GM19238 (cell line): ENCODE measurements around the gene ALOX12.
"Not testable (repeated sequence)": the region's sequence is repeated elsewhere in the genome, so short reads cannot be mapped to it uniquely, and the experiment has no call there.

Experiments
- DNase-seq: peaks from one replicate; pipeline ENCODE4 v3.0.0; 2011; ENCODE audit warnings: low spot score; ENCODE audit not compliant: insufficient read length

ALOX12 gene, protein sequence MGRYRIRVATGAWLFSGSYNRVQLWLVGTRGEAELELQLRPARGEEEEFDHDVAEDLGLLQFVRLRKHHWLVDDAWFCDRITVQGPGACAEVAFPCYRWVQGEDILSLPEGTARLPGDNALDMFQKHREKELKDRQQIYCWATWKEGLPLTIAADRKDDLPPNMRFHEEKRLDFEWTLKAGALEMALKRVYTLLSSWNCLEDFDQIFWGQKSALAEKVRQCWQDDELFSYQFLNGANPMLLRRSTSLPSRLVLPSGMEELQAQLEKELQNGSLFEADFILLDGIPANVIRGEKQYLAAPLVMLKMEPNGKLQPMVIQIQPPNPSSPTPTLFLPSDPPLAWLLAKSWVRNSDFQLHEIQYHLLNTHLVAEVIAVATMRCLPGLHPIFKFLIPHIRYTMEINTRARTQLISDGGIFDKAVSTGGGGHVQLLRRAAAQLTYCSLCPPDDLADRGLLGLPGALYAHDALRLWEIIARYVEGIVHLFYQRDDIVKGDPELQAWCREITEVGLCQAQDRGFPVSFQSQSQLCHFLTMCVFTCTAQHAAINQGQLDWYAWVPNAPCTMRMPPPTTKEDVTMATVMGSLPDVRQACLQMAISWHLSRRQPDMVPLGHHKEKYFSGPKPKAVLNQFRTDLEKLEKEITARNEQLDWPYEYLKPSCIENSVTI

DNA sequence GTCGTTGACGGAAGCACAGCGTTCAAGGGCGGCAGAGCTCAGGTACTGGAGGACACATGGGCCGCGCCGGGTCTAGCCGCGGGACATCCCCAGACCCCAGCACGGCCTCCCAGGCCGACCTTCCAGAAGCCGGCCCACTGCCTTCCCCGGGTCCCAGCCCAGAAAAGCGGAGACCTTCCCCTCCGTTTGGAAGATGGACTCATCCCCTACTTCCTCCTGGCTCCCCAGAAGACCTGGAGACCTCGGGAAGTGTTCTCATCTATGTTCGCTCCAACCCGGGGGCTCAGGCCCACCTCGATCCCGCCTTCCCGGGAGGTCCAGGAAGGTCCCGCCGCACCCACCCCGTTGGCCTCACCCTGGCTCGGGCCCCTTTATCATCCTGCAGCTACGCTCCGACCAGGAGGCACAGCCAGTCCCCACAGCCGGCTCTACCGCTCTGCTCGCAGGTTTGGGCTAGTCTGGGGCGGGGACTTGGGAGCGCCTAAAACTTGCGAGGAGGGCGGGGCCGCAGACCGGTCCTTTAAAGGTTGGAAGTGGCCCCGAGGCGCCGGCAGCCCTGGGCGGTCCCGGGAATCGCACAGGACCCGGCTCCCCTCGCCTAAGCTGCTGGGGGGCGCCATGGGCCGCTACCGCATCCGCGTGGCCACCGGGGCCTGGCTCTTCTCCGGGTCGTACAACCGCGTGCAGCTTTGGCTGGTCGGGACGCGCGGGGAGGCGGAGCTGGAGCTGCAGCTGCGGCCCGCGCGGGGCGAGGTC is at the start of gene ALOX12:
TSS of gene ALOX12 (plus strand) at position 550 of the 756 bp plus-strand sequence. CDS start at position 619, 69 bp downstream.
- no peak for DNase-seq

DNA sequence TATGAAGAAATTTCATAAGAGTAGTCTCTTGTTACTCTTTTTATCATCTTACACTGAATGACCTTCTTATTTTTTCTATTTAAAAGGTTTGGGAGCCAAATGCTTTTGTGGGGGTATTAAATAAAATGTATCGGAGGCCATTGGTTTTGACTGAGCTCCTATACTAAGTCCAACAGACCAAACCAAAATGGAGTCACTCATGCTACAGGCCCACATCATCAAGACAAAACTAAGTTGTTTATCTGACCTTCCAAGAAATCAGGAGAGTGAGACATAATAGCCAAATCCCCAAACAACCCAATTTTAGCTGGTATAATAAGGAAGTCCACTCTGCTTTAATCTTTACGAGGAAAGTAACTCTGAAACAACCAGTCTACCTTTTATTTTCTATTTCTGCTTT is 48.1 kb upstream of the ALOX12 start:
- DNase-seq, result no peak

DNA sequence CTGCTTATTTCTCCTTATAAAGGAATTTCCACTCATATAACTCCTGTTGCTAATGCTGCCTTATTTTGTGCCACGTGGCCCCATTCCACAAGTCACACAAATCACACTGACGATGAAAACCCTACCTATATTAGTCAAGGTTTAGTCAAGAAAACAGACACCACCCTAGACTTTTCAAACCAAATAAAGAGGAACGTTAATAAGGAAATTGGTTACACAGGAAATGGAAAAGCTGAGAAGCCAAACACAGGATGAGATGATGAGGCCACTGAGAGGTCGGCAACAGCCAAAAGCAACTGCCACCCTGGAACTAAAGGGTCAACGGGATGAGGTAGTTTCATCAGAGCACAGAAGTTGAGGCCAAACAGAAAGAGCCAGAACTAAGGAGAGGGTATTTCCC is 47.3 kb upstream of the ALOX12 start:
- DNase-seq, result no peak

DNA sequence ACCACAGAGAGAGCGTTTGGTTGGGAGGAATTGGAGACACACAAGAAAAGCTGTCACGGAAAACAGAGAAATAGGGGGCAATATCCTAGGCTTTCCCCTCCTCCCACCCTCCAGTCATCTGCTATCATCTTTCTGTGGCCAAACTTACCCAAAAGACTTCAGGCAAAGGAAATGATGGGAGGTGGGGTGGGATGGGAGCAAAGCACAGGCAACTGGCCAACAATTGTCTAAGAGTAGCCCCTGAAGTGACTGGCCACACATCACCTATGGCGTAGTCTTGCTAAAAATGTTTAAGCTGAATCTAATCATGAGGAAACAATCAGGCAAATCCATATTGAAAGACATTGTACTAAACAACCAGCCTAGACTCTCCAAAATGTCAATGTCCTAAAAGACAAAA is 46.9 kb upstream of the ALOX12 start:
- DNase-seq, result no peak

DNA sequence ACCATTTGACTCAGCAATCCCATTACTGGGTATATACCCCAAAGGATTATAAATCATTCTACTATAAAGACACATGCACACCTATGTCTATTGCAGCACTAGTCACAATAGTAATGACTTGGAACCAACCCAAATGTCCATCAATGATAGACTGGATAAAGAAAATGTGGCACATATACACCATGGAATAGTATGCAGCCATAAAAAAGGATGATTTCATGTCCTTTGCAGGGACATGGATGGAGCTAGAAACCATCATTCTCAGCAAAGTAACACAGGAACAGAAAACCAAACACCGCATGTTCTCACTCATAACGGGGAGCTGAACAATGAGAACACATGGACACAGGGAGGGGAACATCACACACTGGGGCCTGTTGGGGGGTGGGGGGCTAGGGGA is 44.9 kb upstream of the ALOX12 start:
- not testable (repeated sequence) for DNase-seq

DNA sequence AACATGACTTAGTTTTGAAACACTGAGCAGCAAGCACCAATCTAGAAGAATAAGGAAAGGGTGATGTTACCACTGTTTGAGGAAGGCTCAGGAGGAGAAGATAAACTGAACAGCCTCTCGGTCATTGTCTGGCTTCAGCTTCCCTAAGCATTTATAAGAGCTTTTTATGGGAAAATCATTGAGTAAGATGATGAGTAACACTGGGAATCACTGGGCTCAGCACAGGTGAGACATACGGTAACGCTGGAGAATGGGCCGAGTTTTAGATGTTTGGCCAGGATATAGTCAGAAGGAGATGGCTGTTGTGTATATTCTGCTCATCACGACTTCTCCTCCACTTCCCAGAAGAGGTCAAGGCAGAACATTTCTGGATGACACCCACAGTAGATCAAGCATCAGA is 42.2 kb upstream of the ALOX12 start:
- no peak for DNase-seq

DNA sequence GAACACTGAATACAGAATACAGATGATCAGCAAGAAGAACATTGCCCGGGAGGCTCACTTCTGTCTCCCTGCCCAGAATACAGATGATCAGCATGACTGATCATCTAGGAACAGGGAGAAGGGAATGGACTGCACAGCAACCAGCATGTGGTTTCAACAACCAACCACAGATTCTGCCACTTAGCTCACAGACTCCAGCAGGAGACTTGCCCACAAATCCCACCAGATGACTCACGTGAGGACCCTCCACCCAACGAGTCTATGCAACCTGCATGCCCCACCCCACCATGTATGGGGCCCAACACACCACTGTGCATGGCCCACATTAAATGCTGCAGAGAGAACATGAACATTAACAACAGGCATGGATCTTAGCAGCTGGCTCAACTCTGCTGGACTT is 36.1 kb upstream of the ALOX12 start:
- DNase-seq, result no peak

DNA sequence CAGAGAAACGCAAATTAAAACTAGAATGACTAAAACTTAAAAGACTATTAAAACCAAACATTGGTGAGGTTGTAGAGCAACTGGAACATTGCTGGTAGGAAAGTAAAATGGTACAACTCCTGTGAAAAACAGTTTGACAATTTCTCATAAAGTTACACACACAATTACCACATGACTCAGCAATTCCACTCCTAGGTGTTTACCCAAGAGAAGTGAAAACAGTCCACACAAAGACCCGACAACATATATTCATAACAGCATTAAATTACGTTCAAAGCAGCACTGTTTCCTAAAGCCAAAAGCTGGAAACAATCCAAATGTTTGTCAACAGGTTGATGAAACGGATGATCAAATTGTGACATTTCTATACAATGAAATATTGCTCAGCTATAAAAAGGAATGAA is 26.5 kb upstream of the ALOX12 start:
- DNase-seq, result no peak

DNA sequence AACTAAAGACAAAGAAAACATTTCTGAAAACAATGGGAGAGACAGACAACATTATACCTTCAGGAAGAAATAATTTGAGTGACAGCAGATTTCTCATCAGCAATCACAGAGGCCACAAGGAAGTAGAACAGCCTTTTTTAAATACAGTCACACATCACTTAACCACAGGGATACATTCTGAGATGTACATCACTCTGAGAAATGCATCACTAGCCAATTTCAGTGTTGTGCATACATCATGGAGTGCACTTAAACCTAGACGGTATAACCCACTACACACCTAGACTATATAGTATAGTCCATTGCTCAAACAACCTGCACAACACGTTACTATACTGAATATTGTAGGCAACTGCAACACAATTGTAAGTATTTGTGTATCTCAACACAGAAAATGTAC is 24.9 kb upstream of the ALOX12 start:
- DNase-seq, result no peak

DNA sequence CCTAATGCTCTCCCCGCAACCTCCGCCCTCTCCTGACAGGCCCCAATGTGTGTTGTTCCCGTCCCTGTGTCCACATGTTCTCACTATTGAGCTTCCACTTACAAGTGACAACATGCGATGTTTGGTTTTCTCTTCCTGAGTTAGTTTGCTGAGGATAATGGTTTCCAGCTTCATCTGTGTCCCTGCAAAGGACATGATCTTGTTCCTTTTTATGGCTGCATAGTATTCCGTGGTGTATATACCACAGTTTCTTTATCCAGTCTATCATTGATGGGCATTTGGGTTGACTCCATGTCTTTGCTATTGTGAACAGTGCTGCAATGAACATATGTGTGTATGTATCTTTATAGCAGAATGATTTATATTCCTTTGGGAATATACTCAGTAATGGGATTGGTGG is 16.4 kb upstream of the ALOX12 start:
- not testable (repeated sequence) for DNase-seq

DNA sequence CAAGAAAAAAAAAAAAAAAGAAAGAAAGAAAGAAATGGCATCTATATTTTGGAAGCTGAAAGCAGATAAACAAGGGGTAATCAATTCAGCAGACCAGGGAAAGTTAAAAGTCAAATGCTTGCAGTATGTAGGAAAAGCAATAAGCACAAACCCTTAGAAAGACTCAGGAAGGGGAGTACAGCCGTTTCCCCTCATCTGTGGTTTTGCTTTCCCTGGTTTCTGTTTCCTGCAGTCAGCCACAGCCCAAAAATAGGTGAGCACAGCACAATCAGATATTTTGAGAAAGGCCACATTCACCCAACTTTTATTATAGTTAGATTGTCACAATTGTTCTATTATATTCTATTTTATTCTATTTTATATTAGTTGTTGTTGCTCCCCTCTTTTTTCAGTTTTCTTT is 14.4 kb upstream of the ALOX12 start:
- no peak for DNase-seq

DNA sequence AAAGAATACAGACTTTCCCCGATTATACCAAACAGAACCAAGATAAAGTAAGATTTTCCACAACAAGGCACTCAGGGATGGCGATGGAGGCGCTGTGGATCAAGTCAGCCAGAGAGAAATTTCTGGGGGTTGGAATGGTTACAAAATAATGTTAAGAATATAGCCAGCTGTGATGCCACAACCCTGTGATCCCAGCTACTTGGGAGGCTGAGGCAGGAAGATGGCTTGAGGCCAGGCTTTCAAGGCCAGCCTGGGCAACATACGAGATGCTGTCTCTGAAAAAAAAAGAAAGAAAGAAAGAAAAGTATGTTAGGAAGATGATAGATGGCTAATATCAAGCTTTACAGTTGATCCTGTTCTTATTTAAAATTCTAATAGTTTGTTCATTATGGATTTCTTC is 10.6 kb upstream of the ALOX12 start:
- DNase-seq, result no peak

DNA sequence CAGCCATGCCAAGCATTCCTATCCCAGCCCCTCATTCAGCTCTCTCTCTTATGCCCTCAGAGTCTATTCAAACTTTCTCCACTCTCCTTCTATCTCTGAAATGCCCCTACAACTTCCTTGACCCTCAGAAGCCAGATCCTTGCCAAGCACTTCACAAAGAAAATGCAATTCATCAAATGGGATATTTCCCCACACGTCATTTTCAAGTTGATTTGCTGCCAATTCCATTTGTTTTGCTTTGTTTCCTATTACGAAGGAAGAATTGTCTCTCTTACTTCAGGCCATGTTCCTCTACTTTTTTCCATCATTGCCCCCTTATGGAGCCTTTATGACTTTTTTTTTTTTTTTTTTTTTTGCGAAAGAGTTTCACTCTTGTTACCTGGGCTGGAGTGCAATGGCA is 9.2 kb upstream of the ALOX12 start:
- no peak for DNase-seq

DNA sequence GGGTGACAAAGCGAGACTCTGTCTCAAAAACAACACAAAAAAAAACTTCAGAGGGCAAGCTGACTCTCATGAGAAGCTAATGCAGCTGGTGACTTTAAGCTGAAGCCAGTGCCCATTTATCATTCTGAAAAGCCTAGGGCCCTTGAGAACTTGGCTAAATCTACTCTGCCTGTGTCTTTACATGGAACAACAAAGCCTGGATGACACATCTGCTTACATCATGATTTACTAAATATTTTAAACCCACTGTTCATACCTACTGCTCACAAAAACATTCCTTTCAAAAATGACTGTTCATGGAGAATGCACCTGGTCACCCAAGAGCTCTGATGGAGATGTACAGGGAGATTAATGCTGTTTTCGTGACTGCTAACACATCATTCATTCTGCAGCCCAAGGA is 6.1 kb upstream of the ALOX12 start:
- no peak for DNase-seq

DNA sequence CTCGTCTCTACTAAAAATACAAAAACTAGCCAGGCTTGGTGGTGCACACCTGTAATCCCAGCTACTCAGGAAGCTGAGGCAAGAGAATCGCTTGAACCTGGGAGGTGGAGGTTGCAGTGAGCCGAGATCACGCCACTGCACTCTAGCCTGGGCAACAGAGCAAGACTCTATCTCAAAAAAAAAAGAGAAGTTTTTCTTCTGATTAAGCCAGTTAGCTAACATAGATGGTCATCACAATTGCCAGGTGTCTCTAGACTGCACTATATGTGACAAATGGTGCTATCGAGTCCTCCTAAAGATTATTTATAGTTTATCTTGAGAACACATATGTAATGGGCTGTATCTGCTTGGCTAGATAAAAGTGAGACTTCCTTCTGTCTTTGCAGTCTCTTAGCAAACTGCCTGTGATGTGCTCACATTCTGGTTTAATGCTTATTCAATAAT is 2.2 kb upstream of the ALOX12 start:
- DNase-seq, result not testable (repeated sequence)

DNA sequence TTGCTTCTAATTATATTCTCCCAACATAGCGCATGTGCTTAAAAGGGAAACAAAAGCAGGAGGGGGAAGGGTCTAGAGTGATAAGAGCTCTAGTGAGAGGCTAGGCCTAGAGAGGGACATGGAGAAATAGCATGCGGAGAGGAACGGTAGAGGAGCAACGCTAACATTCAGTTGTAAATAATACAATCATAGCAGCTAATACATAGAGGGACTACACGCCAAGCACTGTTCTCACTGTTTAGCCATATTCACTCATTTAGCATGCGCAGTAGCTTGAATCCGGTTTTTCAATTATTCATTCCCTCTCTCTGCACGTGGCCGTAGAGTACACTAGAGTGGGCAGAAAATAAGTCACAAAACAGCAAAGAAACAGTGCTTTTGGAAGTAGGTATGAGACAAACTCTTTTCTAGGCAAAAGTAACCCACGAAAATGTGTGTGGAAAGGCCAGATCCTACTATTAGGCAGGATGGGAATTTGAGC is 1.7 kb upstream of the ALOX12 start:
- no peak for DNase-seq

DNA sequence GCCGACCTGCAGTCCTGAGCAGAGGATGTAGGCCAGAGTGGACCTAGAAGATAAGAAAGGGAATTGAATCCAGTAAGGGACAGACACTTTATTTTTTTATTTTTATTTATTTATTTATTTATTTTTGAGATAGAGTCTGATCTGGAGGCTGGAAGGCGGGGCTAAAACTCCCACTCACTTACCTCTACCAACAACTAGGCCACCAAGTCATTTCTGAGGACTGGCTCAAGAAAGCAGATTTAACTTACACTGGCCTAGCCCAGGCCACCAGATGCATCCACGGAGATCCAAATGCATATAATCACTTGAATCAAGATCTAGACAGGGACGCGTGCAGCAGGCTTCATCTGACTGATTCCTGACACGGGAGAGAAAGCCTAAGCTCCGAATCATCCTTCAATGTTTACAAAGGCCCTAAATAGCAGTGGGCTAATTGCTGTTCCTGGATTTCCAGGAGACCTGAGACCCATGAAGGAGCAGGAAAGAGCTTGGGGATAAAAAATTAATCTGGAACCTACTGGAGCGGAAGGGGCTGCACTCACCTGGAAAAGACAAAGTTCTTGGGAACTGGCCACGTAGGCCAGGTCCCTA is 1.1 kb upstream of the ALOX12 start:
- DNase-seq, result no peak

DNA sequence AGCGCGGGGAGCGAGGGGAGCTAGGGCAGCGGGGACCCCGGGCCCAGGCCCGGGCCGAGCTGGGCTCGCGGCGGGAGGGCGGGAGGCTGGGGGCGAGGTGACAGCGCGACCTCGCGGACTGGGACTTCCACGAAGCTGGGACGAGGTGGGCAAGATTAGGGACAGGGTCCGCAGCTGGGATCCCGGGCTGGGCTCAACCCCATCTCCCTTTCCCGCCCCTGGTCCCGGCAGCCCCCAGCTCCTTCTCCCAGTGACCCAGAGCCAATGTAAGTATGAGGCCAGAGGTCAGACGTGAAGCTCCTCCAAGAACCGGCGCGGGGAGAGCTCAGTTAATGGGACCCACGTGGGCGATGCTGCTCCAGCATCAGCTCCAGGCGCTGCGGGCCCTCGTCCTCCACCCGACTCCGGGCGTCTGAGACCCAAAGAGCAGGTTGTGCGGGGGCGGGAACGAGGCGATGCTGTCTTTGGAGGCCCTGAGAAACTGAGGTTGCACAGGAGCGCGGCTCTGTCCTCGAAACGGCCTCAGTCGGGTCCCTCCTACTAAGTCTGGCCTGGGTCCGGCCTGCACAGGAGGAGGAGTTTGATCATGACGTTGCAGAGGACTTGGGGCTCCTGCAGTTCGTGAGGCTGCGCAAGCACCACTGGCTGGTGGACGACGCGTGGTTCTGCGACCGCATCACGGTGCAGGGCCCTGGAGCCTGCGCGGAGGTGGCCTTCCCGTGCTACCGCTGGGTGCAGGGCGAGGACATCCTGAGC is 585 bp downstream of the ALOX12 start:
- no peak for DNase-seq

DNA sequence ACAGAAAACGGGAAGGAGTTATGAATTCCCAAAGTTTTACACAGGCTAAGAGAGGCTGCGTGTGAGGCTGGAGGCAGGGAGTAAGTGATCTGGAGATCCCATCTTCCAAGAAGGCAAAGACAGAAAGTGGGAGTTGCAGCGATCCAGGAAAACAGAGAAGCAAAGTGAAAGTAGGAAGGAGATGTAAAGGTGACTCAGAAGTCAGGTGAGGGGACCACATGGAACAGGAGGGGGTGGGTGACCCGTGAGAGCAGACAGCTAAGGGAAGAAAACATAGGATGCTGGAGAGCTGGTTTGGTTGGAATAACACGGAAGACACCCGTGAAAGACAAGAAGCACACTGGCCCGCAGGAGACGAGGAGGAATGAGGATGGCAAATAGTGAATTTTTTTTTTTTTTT is 1.3 kb downstream of the ALOX12 start:
- no peak for DNase-seq

DNA sequence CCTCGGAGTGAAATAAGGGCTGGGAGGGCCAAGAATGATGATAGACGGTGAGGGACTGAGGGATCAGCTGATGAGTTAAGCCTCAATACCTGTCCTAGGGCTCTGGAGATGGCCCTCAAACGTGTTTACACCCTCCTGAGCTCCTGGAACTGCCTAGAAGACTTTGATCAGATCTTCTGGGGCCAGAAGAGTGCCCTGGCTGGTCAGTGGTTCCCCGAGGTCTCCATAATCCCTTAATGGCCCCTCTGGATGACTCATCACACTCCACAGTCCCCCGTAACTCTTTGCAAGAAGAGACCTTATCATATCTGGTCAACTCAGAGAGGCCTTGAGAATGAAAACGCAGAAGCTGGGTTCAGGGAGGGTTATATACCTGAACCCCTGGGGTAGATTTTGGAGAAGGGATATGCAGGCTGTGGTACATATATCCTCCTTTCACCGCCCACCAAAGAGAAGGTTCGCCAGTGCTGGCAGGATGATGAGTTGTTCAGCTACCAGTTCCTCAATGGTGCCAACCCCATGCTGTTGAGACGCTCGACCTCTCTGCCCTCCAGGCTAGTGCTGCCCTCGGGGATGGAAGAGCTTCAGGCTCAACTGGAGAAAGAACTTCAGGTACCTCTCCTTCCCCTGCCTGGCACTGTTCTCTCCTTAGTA is 3.1 kb downstream of the ALOX12 start:
- DNase-seq, result no peak
